Sigmoid colon (tissue), 4 donors: ENCODE results near the gene FARSB.

Experiments
- EP300 ChIP-seq, 4 donors: sonication (generic); formaldehyde crosslinking; IDR thresholded peaks; one replicate each; pipeline ENCODE4 v1.6.1; 2017; ENCODE audit warnings: antibody characterized with exemption in 4 of 4
- POLR2A ChIP-seq, 2 donors: fragments of 450-650 bp; IDR thresholded peaks; one replicate each; pipeline ENCODE4 v1.6.1; 2016; ENCODE audit warnings: antibody characterized with exemption in 2 of 2, mild to moderate bottlenecking in 2 of 2, moderate library complexity in 2 of 2
- POLR2AphosphoS5 ChIP-seq, 4 donors: sonication (generic); formaldehyde crosslinking; IDR thresholded peaks; one replicate each; pipeline ENCODE4 v1.6.1; 2017; ENCODE audit warnings: antibody characterized with exemption in 4 of 4
- TF ChIP-seq, protein P1 (sequence below), 4 experiments: fragments of 450-650 bp in 3 of 4; fragments of 200-600 bp in 1 of 4; IDR thresholded peaks; one replicate each; pipeline ENCODE4 v1.5.1; 2016 to 2019; ENCODE audit warnings: antibody characterized with exemption in 4 of 4, mild to moderate bottlenecking in 3 of 4, moderate library complexity in 2 of 4

DNA sequence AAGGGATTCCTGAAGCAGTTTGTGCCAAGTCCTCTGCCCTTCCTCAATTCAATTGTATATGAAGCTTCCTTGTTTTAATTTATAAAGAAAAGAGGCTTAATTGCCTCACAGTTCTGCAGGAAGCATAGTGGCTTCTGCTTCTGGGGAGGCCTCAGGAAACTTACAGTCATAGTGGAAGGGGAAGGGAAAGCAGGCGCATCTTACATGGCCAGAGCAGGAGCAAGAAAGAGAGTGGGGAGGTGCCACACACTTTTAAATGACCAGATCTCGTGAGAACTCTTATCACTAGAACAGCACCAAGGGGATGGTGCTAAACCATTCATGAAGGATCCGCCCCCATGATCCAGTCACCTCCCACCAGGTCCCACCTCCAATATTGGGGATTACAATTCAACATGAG is 117.4 kb downstream of the FARSB start:
- no peak for TF ChIP-seq POLR2A (IDR thresholded peaks at IDR 0.05)
- TF ChIP-seq, protein P1, sequence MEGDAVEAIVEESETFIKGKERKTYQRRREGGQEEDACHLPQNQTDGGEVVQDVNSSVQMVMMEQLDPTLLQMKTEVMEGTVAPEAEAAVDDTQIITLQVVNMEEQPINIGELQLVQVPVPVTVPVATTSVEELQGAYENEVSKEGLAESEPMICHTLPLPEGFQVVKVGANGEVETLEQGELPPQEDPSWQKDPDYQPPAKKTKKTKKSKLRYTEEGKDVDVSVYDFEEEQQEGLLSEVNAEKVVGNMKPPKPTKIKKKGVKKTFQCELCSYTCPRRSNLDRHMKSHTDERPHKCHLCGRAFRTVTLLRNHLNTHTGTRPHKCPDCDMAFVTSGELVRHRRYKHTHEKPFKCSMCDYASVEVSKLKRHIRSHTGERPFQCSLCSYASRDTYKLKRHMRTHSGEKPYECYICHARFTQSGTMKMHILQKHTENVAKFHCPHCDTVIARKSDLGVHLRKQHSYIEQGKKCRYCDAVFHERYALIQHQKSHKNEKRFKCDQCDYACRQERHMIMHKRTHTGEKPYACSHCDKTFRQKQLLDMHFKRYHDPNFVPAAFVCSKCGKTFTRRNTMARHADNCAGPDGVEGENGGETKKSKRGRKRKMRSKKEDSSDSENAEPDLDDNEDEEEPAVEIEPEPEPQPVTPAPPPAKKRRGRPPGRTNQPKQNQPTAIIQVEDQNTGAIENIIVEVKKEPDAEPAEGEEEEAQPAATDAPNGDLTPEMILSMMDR (IDR thresholded peaks at IDR 0.05), result no peak
- no peak for TF ChIP-seq EP300 (IDR thresholded peaks at IDR 0.05)
- no peak for TF ChIP-seq POLR2AphosphoS5 (IDR thresholded peaks at IDR 0.05)
